ENCODE data around the gene BCAP29.
A peak's percentile ranks its signal among the peaks of the same experiment; 100 is the strongest.

The BCAP29 gene

GRCh38 chr7:107642501-107642900 lies 62.5 kb downstream of the BCAP29 start:
- ATAC-seq (ENCODE audit: low read depth): no peak
- Histone ChIP-seq H3K4me3 (ENCODE audit: severe bottlenecking) (no peak overlapping the region), H3K27ac (ENCODE audit: poor library complexity, severe bottlenecking) (no peak overlapping the region), H3K27me3 (ENCODE audit: insufficient read depth, poor library complexity, severe bottlenecking) (no peaks in the 10 kb centered on the region), H3K9me3 (ENCODE audit: severe bottlenecking) (no peaks in the 10 kb centered on the region), H3K4me1 (ENCODE audit: insufficient read depth, poor library complexity, severe bottlenecking) (no peaks in the 10 kb centered on the region), H3K36me3 (ENCODE audit: low read depth) (no peaks in the 10 kb centered on the region)
- TF ChIP-seq CTCF (IDR thresholded peaks at IDR 0.05; ENCODE audit: poor library complexity, severe bottlenecking): no peak
- no peak for DNase-seq (ENCODE audit: low spot score)

- DNase-seq (ENCODE audit: low spot score) (no peak), ATAC-seq (ENCODE audit: low read depth) (peak; percentile 59; the same call in 1 of the 3 replicates)
- Histone ChIP-seq H3K4me3 (ENCODE audit: severe bottlenecking) (no peak overlapping the region), H3K27ac (ENCODE audit: poor library complexity, severe bottlenecking) (no peak overlapping the region), H3K27me3 (ENCODE audit: insufficient read depth, poor library complexity, severe bottlenecking) (no peaks in the 10 kb centered on the region), H3K4me1 (ENCODE audit: insufficient read depth, poor library complexity, severe bottlenecking) (no peaks in the 10 kb centered on the region), H3K36me3 (ENCODE audit: low read depth) (no peaks in the 10 kb centered on the region), H3K9me3 (ENCODE audit: severe bottlenecking) (no peaks in the 10 kb centered on the region)
- no peak for TF ChIP-seq CTCF (IDR thresholded peaks at IDR 0.05; ENCODE audit: poor library complexity, severe bottlenecking)
Measured at GRCh38 chr7:107643407-107643806, 63.4 kb downstream of the BCAP29 start.

- no peaks in the 10 kb centered on the region for H3K9me3 ChIP-seq (ENCODE audit: severe bottlenecking)
- no peak overlapping the region for H3K4me3 ChIP-seq (ENCODE audit: severe bottlenecking)
- no peak for TF ChIP-seq CTCF (IDR thresholded peaks at IDR 0.05; ENCODE audit: poor library complexity, severe bottlenecking)
- H3K4me1 ChIP-seq (ENCODE audit: insufficient read depth, poor library complexity, severe bottlenecking): no peaks in the 10 kb centered on the region
- H3K36me3 ChIP-seq (ENCODE audit: low read depth): no peaks in the 10 kb centered on the region
- H3K27ac ChIP-seq (ENCODE audit: poor library complexity, severe bottlenecking): no peak overlapping the region
- no peaks in the 10 kb centered on the region for H3K27me3 ChIP-seq (ENCODE audit: insufficient read depth, poor library complexity, severe bottlenecking)
- no peak for DNase-seq (ENCODE audit: low spot score)
- no peak for ATAC-seq (ENCODE audit: low read depth)
Measured at GRCh38 chr7:107643938-107644308, 63.9 kb downstream of the BCAP29 start.

- Histone ChIP-seq H3K27me3 (ENCODE audit: insufficient read depth, poor library complexity, severe bottlenecking) (no peaks in the 10 kb centered on the region), H3K27ac (ENCODE audit: poor library complexity, severe bottlenecking) (no peak overlapping the region), H3K4me1 (ENCODE audit: insufficient read depth, poor library complexity, severe bottlenecking) (no peaks in the 10 kb centered on the region), H3K36me3 (ENCODE audit: low read depth) (no peaks in the 10 kb centered on the region), H3K4me3 (ENCODE audit: severe bottlenecking) (no peak overlapping the region), H3K9me3 (ENCODE audit: severe bottlenecking) (no peaks in the 10 kb centered on the region)
- no peak for TF ChIP-seq CTCF (IDR thresholded peaks at IDR 0.05; ENCODE audit: poor library complexity, severe bottlenecking)
- no peak for ATAC-seq (ENCODE audit: low read depth)
- DNase-seq (ENCODE audit: low spot score): no peak
Measured at GRCh38 chr7:107644309-107644974, 64.4 kb downstream of the BCAP29 start.

- H3K4me3 ChIP-seq (ENCODE audit: severe bottlenecking): no peak overlapping the region
- no peaks in the 10 kb centered on the region for H3K36me3 ChIP-seq (ENCODE audit: low read depth)
- H3K4me1 ChIP-seq (ENCODE audit: insufficient read depth, poor library complexity, severe bottlenecking): no peaks in the 10 kb centered on the region
- no peak for TF ChIP-seq CTCF (IDR thresholded peaks at IDR 0.05; ENCODE audit: poor library complexity, severe bottlenecking)
- no peak for DNase-seq (ENCODE audit: low spot score)
- H3K27me3 ChIP-seq (ENCODE audit: insufficient read depth, poor library complexity, severe bottlenecking): no peaks in the 10 kb centered on the region
- no peak overlapping the region for H3K27ac ChIP-seq (ENCODE audit: poor library complexity, severe bottlenecking)
- no peaks in the 10 kb centered on the region for H3K9me3 ChIP-seq (ENCODE audit: severe bottlenecking)
- ATAC-seq (ENCODE audit: low read depth): no peak
Measured at GRCh38 chr7:107652642-107653041, 72.6 kb downstream of the BCAP29 start.

Measured in RWPE2 (cell line).